HG03354 (cell line): ENCODE data around the gene IPCEF1.

ENCODE experiments used
- ATAC-seq: cut with Tn5 transposase; IDR thresholded peaks from one replicate; pipeline ENCODE4 v1.9.1; 2021; ENCODE audit warnings: mild to moderate bottlenecking; ENCODE audit not compliant: unreplicated experiment, poor library complexity, severe bottlenecking

IPCEF1 gene, protein sequence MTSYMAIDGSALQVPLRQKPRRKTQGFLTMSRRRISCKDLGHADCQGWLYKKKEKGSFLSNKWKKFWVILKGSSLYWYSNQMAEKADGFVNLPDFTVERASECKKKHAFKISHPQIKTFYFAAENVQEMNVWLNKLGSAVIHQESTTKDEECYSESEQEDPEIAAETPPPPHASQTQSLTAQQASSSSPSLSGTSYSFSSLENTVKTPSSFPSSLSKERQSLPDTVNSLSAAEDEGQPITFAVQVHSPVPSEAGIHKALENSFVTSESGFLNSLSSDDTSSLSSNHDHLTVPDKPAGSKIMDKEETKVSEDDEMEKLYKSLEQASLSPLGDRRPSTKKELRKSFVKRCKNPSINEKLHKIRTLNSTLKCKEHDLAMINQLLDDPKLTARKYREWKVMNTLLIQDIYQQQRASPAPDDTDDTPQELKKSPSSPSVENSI

DNA sequence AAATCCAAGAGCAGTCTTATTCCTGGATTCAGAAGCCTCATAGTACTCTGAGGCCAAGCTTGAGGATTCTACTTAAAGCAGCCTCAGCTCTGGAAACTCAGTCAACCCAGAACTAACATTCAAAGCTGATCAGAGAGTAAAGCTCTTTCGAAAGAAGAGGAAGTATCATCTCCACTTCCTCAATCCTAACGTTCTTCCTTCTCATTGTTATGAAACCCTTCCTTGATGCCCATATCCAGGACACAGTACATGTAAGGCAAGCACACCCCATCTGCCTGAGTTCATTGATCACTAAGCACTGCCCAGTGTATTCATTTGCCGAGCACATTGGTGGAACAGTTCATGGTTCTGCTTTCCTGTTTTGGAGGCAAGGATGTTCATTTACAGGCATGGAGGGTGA, at the start of gene IPCEF1:
Gene IPCEF1, minus strand, starts transcription at position 114 of the 400 bp plus-strand sequence. CDS start 90,856 bp downstream, outside the sequence.
- ATAC-seq = peak; percentile 26

DNA sequence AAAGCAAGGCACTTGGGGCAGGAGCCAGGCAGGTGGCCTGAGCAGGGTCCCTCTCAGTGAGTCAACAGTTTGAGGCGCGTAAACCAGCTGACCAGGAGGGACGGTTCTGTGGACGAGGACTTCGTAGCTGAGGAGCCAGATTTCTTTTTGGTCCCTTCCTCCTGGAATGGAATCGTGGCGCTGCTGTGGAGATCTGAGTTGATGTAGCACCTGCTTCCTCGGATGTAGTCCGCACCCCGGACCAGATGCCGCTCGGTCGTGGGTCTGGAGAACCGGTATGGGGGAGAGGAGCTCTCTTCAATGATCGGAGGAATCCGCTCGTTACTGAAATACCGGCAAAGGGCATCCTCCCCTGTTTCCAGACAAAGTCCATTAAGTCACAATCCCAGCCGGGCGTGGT, 49.7 kb upstream of the IPCEF1 start:
- ATAC-seq = no peak

DNA sequence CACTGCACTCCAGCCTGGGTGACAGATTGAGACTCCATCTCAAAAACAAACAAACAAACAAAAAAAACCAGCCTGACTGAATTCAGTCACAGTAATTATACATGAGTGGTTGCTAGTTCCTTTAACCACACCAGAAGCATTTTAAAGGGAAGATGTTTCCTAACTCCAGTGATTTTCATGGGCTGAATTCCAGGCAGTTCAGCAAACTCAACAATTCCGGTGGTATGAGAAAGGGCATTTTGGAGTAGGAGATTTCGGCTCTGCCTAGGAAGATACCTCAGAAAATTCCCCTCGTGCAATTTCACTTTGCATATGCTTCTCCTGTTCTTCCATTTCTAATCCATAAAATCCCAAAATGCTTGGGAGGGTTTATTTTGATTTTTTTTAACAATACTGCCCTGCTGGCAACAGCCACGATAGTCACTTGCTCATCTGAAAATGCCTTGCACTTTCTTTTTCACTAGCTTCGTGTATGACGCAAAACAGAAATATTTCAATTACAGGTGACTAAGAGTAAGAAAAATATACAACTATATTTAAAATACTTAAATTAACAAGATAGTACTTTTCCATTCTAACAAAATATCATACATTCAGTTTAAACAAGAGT, 48.3 kb upstream of the IPCEF1 start:
- no peak for ATAC-seq

DNA sequence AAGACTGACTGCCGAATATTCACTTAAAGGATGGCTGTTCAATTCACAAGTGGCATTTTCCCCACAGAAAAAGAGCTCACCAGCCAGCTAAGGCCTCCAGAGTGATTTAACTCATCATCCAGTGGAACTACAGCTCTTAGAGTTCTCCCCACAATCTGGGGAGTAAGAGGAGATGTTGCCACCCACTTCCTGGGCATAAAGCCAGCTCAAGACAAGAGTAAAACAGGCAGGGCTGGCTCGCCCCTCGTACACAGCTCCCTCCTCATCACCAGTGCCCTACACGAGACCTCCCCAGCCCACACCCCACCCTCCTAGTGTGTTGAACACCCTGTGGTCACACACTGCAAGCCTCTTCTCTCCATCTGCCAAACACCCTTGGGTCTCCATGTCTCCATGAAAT, 47.2 kb upstream of the IPCEF1 start:
- no peak for ATAC-seq

DNA sequence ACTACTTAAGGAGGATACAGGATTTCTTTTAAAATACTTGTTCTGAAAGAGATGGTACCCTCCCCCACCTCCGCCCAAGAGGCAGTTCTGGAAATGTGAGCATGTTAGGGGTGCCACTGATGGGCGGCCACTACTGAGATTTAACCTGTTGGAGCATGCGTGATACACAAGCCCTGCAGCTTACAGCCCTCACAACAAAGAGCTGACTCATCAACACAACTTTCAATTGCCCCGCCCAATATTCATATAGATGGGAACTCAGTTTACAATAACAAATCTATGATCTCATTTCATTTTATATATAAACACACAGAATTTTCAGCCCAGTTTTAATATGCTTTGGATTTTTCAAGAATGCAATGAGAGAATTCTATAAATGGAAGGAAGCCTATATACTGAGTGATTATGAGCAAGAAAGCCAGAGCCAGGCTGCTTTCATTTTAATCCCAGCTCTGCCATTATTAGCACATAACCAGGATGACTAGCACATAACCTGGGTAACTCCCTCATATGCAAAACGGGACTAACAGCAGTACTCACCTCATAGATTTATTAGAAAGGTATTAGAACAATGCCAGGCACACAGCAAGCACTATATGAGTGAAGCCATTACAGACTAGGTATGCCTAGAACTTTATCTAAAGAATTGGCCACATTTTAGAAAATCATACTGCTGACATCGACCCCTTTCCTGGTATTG, 45.6 kb upstream of the IPCEF1 start:
- ATAC-seq = no peak

DNA sequence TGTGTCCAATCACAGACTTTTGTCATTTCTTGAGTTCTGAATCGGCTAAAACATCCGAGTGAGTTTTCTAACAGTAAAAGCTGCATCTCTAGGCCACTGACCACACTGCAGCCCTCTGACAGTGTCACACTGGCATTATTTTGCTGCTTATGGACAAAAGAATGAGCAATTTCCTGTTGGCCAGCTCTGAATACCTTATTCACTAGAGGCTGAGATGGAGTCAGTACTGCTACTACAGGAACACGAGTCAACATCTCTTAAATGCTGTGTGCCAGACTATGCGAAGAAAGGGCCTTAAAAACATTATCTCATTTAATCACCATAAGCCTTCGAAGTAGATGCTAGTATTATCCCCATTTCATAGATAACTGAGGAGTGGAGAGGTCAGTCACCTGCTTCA, 42.5 kb upstream of the IPCEF1 start:
- no peak for ATAC-seq

DNA sequence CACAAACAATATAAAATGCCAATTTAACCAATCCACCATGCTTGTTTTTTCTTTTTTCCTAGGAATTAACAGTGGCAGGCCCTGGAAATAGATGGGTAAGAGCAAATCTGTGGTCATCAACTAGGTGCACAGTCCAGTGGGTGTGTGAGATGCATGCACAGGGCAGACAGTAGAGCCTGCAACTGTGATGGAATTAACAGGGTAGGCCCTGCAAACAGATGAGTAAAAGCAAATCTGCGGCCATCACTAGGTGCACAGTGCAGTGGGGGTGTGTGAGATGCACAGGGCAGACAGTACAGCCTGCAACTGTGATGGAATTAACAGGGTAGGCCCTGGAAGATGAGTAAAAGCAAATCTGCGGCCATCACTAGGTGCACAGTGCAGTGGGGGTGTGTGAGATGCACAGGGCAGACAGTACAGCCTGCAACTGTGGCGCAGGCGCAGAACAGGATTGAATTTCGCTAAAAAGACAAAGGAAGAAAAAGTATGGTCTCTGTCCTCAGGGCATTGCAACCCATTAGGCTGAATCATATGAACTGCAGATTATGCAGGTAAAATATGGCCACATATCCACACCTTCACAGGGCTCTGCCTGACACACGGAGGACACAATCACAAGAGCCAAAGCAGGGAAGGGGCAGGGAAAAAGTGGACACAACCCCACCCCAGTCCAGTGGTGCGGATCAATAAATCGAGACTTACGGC, 41.0 kb upstream of the IPCEF1 start:
- no peak for ATAC-seq

DNA sequence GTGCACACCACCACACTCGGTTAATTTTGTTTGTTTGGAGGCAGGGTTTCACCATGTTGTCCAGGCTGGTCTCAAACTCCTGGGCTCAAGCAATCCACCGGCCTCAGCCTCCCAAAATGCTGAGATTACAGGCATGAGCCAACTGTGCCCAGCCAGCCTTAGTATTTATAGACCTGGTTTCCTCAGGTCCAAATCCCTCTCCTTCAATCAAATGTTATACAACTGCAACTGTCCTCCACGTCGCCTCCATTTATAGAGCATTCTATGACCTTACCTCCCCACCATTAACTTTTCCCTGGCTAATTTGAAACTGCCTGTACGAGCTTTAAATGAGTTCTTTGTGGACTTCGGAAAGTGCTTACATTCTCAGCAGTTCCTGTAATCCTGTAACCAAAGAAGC, 39.3 kb upstream of the IPCEF1 start:
- ATAC-seq = no peak

DNA sequence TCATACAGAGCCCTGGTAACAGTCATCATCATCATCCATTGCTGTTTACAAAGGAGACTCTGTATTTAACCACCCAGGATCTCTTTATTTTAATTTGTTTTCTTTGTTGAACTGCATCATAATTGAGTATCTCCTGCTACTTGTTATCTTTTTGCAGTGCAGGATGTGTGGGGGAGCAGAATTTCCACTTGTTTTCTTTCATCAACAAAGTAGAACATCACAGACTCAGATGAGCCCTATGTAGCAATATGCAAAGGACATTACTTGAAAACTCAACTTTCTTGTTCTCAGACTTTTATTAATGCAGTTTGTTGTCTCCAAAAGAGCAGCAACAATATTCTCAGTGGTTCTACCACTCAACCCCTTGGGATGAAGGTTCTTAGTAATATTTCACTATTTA, 38.7 kb upstream of the IPCEF1 start:
- ATAC-seq = no peak

DNA sequence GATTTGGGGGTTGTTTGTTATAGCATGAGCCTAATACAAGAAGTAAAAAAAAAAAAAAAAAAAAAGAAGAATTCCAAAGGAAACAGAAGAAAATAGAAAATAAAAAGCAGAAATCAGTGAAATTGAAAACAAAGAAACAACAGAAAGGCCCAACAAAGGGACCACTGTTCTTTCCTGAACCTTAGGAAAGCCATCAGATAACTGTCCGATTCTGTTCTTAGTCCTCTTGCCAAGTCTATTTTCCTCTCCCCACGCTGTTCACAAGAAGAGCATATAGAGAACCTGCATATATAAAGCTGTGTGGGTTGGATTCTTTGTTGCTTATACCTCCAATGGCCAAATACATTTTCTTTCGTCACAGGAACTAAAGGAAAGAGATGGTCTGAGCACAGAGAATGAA, 38.0 kb upstream of the IPCEF1 start:
- no peak for ATAC-seq

DNA sequence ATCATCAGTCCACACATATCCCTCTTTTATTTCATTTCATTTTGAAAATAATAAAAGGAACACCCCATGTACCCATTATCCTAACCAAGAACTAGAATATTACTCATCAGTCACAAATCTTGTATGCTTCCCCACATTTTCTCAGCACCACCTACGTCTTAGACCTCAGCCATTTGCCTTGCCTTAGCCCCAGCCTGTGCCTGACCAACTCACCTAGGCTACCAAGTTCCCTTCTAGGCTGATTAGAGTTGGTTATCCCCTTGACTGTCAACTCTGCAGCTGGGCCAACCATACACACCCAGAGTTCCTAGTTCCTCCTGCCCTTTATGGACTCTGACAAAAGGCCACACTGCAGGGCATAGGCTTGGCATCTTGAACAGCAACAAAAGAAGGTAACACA, 33.4 kb upstream of the IPCEF1 start:
- no peak for ATAC-seq

DNA sequence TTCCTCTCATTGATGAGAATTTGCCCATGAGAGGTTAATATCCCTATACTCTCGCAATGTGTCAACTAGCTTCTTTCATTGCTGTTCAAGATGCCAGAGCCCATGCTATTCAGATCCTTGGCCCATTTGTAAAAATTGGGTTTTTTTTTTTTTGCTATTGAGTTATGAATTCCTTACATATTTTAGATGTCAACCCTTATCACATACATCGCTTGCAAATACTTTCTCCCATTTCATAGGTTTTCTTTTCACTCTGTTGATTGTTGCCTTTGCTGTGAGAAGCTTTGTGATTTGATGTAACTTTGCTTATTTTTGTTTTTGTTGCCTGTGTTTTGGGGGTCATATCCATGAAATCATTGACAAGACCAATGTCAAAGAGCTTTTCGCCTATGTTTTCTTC, 32.2 kb upstream of the IPCEF1 start:
- no peak for ATAC-seq

DNA sequence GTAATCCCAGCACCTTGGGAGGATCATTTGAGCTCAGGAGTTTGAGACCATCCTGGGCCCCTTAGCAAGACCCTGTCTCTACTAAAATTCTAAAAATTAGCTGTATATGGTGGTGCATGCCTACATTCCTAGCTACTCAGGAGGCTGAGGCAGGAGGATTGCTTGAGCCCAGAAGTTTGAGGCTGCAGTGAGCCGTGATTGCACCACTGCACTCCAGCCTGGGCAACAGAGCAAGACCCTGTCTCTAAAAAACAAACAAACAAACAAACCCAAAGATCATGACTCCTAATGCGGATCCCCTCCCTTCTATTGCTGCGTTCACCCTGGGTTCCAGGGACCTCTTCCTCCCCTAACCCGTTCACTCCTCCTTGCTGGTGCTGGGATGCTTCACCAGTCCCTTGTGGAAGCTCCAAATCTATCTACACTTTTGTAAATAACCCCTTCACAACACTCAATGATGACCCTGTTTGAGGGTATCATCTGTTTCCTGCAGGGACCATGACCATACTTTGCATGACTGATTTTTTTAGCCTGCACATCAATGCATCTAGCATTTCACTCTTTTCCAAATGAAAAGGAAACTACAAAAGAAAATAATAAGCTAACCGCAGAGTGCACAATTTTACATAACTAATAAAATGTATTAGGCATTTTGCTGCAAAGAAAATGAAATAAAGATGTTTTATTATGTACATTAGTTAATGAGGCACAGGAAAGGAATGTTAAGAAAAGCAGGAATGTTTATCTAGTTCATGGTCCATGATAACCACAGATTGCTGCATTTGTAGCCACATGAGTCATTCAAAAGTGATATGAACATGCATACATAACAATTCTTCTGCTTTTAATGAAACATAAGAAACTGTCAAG, 30.5 kb upstream of the IPCEF1 start:
- ATAC-seq = no peak

DNA sequence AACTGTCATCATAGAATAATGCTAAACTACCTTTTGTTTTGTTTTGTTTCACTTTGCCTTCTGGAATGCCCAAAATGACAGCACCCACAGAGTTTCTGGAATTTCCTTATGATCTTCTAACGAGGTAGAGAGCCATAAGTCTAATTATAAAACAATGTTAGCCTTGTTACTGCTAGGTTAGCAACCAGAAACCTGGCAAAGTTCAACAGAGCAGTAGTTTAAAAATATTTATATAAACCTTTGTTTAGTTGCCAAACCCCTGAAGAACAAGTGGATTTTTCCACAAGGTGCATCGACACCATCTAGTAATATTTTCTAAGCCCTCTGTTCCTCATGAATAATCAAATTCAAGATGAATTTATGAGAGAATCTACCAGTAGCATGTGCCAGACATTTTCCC, 27.6 kb upstream of the IPCEF1 start:
- no peak for ATAC-seq

DNA sequence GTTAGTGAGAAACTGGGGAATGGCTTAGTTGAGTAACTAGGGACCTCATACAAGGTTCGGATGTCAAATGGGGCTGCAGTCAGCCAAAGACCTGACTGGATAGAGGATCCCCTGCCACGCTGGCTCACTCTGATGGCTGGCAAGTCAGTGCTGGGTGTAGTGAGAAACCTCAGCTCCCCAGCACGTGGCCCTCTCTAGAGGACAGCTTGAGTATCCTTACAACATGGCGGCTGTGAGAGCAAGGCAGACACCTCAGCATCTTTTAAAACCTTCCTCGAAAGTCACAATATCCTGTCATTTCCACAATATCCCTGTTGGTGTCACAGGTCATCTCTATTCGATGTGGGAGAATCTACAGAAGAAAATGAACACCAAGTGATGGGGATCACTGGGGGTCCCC, 26.7 kb upstream of the IPCEF1 start:
- ATAC-seq = no peak

DNA sequence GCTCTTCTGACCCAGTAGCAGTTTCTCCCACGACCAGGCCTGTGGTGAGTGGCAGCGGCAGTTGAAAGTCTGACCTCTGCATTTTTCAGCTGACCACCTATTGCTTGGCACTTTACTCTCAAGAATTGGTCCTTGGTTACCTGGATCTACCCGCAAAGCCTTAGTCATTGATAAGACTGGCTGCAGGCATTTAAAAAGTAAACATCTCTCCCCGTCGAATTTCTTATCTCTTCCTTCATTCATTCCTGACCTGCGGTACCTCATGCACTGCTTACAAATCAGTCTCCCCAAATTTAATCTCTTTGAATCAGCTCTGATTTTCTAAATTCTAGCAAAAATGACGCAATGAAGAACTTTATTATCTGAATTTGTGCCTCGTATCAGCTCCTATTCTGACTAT, 26.1 kb upstream of the IPCEF1 start:
- ATAC-seq = no peak

DNA sequence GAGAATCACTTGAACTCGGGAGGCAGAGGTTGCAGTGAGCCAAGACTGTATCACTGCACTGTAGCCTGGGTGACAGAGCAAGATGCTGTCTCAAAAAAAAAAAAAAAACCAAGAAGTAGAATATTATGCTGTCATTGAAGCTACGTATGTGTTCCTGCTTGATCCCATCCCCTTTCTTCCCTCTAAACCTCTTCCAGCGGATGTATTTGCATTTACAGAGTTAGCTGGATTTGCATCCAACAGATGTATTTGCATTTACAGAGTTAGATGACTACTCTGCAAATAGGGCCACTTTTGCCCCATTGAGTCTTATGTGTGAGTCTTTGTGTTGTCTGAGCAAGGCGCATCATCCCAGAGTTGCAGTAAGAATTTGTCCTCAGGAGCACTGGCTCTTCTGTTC, 24.9 kb upstream of the IPCEF1 start:
- no peak for ATAC-seq

DNA sequence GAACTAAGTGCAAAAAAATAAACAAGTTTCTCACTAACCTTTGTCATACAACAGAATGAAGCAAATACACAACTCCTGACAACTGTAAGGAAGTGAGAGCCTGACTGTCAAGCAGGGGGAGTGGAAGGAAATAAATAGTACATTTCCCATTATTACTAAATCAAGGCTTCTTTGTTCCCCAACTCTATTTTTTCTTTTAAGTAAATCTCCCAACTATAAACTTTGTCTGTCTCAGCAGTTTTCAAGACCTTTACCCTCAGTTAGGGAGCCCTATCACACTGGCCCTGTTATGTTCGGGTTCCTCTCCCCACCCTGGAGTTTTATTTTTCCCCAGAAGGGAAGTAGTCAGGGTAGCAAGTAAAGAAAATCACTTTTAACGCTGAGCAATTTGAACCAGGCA, 24.1 kb upstream of the IPCEF1 start:
- ATAC-seq = no peak

DNA sequence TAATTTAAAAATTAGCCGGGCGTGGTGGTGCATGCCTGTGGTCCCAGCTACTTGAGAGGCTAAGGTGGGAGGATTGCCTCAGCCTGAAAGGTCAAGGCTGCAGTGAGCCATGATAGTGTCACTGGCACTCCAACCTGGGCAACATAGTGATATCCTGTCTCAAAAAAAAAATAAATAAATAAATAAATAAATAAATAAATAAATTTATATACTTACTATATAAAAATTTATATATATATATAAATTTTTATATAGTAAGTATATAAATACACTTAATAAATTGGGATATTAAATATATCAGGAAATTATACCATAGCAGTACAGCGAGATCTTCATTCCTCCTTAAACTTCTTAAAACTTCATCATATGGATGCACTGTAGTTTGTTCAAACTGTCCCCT, 23.0 kb upstream of the IPCEF1 start:
- ATAC-seq = no peak
